Measurements from ENCODE around the gene ARRDC1.

Gene ARRDC1

GRCh38 chr9:137598943-137599342, 6.5 kb upstream of the ARRDC1 start:
- no peaks in the 10 kb centered on the region for H3K36me3 ChIP-seq (ENCODE audit: control insufficient read depth, insufficient read depth, low read length)
- H3K27ac ChIP-seq (ENCODE audit: insufficient read depth, low read depth, low read length, poor library complexity, severe bottlenecking) = no peak overlapping the region
- H3K4me3 ChIP-seq (ENCODE audit: insufficient read depth, low read depth, low read length) = no peak overlapping the region
- H3K4me1 ChIP-seq (ENCODE audit: control insufficient read depth, insufficient read depth, low read length) = peaks cover 4% of the 10 kb centered on the region
- H3K27me3 ChIP-seq (ENCODE audit: control insufficient read depth, insufficient read depth, low read length, poor library complexity, severe bottlenecking) = peaks cover 7% of the 10 kb centered on the region
- WGBS, 2 experiments = 84 to 85% methylated on average over 8 of the region's 8 CpGs
- H3K9me3 ChIP-seq (ENCODE audit: control insufficient read depth, low read length) = no peaks in the 10 kb centered on the region

DNA sequence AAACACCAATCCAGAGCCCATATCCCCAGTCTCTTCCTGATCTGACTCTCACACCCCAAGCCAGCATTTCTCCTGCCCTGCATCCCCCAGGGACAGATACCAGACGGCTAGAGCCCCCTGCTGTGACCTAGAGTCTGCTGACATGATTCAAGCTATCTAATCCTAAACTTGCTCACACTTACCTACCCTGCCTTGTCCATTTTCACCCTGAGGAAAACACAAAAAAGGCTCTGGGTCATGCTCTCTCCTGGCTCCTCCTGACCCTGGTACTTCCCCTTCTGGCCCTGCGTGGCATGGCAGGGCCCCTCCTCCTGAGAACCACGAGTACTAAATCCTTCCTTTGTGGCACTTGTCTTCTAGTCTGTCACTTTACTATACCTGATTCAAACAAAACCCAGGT, 2.8 kb upstream of the ARRDC1 start:
- H3K27ac ChIP-seq (ENCODE audit: insufficient read depth, low read depth, low read length, poor library complexity, severe bottlenecking) = no peak overlapping the region
- no peaks in the 10 kb centered on the region for H3K9me3 ChIP-seq (ENCODE audit: control insufficient read depth, low read length)
- H3K36me3 ChIP-seq (ENCODE audit: control insufficient read depth, insufficient read depth, low read length) = no peaks in the 10 kb centered on the region
- 21 to 30% methylated on average over 3 of the region's 3 CpGs for WGBS, 2 experiments
- peaks cover 14% of the 10 kb centered on the region for H3K4me1 ChIP-seq (ENCODE audit: control insufficient read depth, insufficient read depth, low read length)
- peaks cover 25% of the 10 kb centered on the region for H3K27me3 ChIP-seq (ENCODE audit: control insufficient read depth, insufficient read depth, low read length, poor library complexity, severe bottlenecking)
- no peak overlapping the region for H3K4me3 ChIP-seq (ENCODE audit: insufficient read depth, low read depth, low read length)

DNA sequence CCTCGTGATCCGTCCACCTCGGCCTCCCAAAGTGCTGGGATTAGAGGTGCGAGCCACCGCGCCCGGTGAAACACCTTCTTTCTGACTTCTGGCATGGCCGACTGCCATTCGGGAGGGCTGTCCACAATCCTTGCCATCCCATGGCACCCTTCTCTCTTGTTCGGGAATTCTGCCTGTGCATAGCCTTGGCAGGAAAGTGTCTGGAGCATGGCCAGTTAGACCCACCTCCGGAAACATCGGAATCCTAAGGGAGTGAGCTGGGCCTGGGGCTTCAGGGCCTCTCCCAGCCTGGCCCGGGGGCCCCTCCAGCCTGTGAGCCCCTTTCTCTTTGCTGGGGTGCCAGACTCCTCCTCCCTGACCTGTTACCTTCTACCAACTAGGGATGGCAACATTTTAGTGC, 1.6 kb upstream of the ARRDC1 start:
- Histone ChIP-seq H3K27me3 (ENCODE audit: control insufficient read depth, insufficient read depth, low read length, poor library complexity, severe bottlenecking) (peaks cover 25% of the 10 kb centered on the region), H3K9me3 (ENCODE audit: control insufficient read depth, low read length) (no peaks in the 10 kb centered on the region), H3K27ac (ENCODE audit: insufficient read depth, low read depth, low read length, poor library complexity, severe bottlenecking) (no peak overlapping the region), H3K4me1 (ENCODE audit: control insufficient read depth, insufficient read depth, low read length) (peaks cover 14% of the 10 kb centered on the region), H3K36me3 (ENCODE audit: control insufficient read depth, insufficient read depth, low read length) (no peaks in the 10 kb centered on the region), H3K4me3 (ENCODE audit: insufficient read depth, low read depth, low read length) (no peak overlapping the region)
- 92 to 93% methylated on average over 13 of the region's 13 CpGs for whole genome bisulfite sequencing, 2 experiments

GRCh38 chr9:137604345-137605086, 970 bp upstream of the ARRDC1 start:
- 24% methylated on average over 49 of the region's 49 CpGs for WGBS, 2 experiments
- H3K4me1 ChIP-seq (ENCODE audit: control insufficient read depth, insufficient read depth, low read length) = peaks cover 14% of the 10 kb centered on the region
- peak overlapping the region; percentile 30 for H3K4me3 ChIP-seq (ENCODE audit: insufficient read depth, low read depth, low read length)
- no peaks in the 10 kb centered on the region for H3K9me3 ChIP-seq (ENCODE audit: control insufficient read depth, low read length)
- no peak overlapping the region for H3K27ac ChIP-seq (ENCODE audit: insufficient read depth, low read depth, low read length, poor library complexity, severe bottlenecking)
- peaks cover 25% of the 10 kb centered on the region for H3K27me3 ChIP-seq (ENCODE audit: control insufficient read depth, insufficient read depth, low read length, poor library complexity, severe bottlenecking)
- H3K36me3 ChIP-seq (ENCODE audit: control insufficient read depth, insufficient read depth, low read length) = no peaks in the 10 kb centered on the region

DNA sequence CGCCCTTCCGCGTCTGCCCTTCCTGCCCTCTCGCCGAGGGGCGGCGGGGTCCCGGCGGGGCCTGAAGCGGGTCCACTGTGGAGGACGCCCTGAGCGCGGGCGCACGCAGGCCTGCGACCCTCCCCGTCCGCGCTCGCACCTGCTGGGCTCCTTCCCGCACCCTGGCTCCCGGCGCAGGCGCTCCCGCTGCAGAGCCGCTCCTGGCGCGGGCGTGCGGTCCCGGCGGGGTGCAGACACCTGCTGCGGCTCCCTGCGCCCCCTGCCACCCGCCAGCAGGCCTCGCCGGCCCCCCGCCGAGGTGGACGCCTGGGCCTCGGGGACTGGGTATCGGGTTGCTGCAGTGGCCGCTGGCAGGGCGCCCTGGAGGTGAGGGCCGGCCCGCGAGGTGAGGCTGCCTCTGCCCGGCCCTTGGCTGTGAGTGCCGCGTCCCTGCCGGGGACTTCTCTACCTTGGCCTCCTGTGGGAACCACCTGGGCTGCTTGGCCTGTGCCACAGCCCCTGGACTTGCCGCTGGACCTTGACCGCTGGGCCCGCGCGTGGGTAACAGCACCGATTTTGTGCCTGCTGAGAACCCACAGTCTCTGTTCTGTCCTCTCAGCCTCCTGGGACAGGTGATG, 627 bp downstream of the ARRDC1 start:
- H3K27ac ChIP-seq (ENCODE audit: insufficient read depth, low read depth, low read length, poor library complexity, severe bottlenecking) = no peak overlapping the region

DNA sequence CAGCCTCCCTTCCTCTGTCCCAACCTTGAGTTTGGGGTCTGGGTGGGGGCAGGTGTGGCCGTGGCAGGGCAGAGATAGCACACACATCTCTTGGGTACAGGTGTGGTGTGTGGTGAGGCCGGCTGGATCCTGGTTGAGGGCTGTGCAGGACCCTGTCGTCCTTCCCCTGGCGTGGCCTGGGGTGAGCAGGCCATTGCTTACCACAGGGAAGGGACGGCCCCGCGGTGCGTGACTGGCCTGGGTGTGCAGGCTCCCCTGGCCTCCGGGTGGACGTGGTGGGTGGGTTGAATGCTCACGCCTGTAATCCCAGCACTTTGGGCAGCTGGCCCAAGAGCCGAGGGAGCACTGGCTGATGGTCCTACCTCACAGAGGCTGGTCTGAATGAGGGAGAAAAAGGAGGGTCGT, 1.2 kb downstream of the ARRDC1 start:
- Histone ChIP-seq H3K36me3 (ENCODE audit: control insufficient read depth, insufficient read depth, low read length) (no peaks in the 10 kb centered on the region), H3K27ac (ENCODE audit: insufficient read depth, low read depth, low read length, poor library complexity, severe bottlenecking) (no peak overlapping the region), H3K4me1 (ENCODE audit: control insufficient read depth, insufficient read depth, low read length) (peaks cover 14% of the 10 kb centered on the region), H3K4me3 (ENCODE audit: insufficient read depth, low read depth, low read length) (peak overlapping the region; percentile 47), H3K9me3 (ENCODE audit: control insufficient read depth, low read length) (no peaks in the 10 kb centered on the region), H3K27me3 (ENCODE audit: control insufficient read depth, insufficient read depth, low read length, poor library complexity, severe bottlenecking) (peaks cover 25% of the 10 kb centered on the region)
- WGBS, 2 experiments = 85 to 89% methylated on average over 13 of the region's 13 CpGs

More for the DNA sequence above, 627 bp downstream of the ARRDC1 start:
- Histone ChIP-seq H3K36me3 (ENCODE audit: control insufficient read depth, insufficient read depth, low read length) (no peaks in the 10 kb centered on the region), H3K4me1 (ENCODE audit: control insufficient read depth, insufficient read depth, low read length) (peaks cover 14% of the 10 kb centered on the region), H3K27me3 (ENCODE audit: control insufficient read depth, insufficient read depth, low read length, poor library complexity, severe bottlenecking) (peaks cover 25% of the 10 kb centered on the region), H3K9me3 (ENCODE audit: control insufficient read depth, low read length) (no peaks in the 10 kb centered on the region), H3K4me3 (ENCODE audit: insufficient read depth, low read depth, low read length) (peak overlapping the region; percentile 47)
- WGBS, 2 experiments = 7 to 9% methylated on average over 57 of the region's 57 CpGs

GRCh38 chr9:137607141-137607857, 1.8 kb downstream of the ARRDC1 start:
- Histone ChIP-seq H3K27ac (ENCODE audit: insufficient read depth, low read depth, low read length, poor library complexity, severe bottlenecking) (no peak overlapping the region), H3K4me1 (ENCODE audit: control insufficient read depth, insufficient read depth, low read length) (peaks cover 14% of the 10 kb centered on the region), H3K27me3 (ENCODE audit: control insufficient read depth, insufficient read depth, low read length, poor library complexity, severe bottlenecking) (peaks cover 25% of the 10 kb centered on the region), H3K36me3 (ENCODE audit: control insufficient read depth, insufficient read depth, low read length) (no peaks in the 10 kb centered on the region), H3K4me3 (ENCODE audit: insufficient read depth, low read depth, low read length) (no peak overlapping the region), H3K9me3 (ENCODE audit: control insufficient read depth, low read length) (no peaks in the 10 kb centered on the region)
- 82 to 85% methylated on average over 17 of the region's 17 CpGs for WGBS, 2 experiments

- no peak overlapping the region for H3K27ac ChIP-seq (ENCODE audit: insufficient read depth, low read depth, low read length, poor library complexity, severe bottlenecking)
- peaks cover 11% of the 10 kb centered on the region for H3K36me3 ChIP-seq (ENCODE audit: control insufficient read depth, insufficient read depth, low read length)
- no peaks in the 10 kb centered on the region for H3K9me3 ChIP-seq (ENCODE audit: control insufficient read depth, low read length)
- H3K27me3 ChIP-seq (ENCODE audit: control insufficient read depth, insufficient read depth, low read length, poor library complexity, severe bottlenecking) = peaks cover 11% of the 10 kb centered on the region
- H3K4me1 ChIP-seq (ENCODE audit: control insufficient read depth, insufficient read depth, low read length) = peaks cover 9% of the 10 kb centered on the region
- H3K4me3 ChIP-seq (ENCODE audit: insufficient read depth, low read depth, low read length) = no peak overlapping the region
- WGBS, 2 experiments = 84 to 85% methylated on average over 6 of the region's 6 CpGs
Observed at GRCh38 chr9:137610944-137611343, 5.5 kb downstream of the ARRDC1 start.

DNA sequence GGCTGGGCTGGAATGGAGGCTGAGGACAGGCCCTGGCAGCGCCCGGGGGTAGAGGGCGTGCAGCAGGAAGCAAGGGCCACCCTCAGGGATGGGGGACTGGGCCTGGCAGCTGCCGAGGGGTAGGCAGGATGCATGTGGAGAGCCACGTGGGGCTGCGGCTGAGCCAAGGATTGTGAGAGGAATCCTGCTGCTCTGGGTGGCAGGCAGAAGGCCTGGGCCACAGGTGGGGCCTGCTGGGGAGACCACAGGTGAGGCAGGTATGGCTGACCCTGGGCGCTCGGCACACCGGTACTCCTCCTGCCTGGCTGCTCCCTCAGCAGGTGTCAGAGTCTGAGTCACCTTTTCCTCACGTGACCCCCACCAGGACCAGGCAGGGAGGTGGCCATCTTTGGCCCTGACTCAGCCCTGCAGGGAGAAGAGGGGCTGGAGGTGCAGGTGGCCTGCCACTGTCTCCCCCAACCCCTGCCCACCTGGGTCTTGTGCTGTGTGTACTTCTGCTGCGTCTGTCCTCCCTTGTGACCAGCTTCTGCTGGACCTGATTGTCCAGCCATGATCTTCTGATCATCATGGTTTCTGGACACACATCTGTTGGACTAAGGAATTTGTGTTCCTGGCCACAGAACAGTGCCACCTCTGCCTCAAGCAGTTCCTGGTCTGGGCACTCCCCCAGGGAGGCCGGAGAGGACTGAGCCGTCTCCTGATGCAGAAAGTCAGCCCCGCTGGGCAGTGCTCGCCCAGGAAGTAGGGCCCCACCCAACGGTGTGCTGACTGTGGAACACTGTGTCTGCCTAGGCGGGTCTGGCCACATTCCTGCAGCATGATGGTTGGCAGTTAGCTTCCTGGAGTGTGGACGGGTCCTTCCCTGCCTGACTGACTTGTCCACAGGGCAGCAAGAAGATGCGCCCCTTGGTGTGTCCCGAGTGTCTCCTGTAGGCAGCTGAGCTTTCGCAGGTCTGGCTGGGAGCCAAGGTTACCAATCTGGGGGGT, 6.4 kb downstream of the ARRDC1 start:
- Histone ChIP-seq H3K36me3 (ENCODE audit: control insufficient read depth, insufficient read depth, low read length) (peaks cover 11% of the 10 kb centered on the region), H3K9me3 (ENCODE audit: control insufficient read depth, low read length) (no peaks in the 10 kb centered on the region), H3K27ac (ENCODE audit: insufficient read depth, low read depth, low read length, poor library complexity, severe bottlenecking) (no peak overlapping the region), H3K27me3 (ENCODE audit: control insufficient read depth, insufficient read depth, low read length, poor library complexity, severe bottlenecking) (peaks cover under 1% of the 10 kb centered on the region), H3K4me1 (ENCODE audit: control insufficient read depth, insufficient read depth, low read length) (peaks cover 7% of the 10 kb centered on the region), H3K4me3 (ENCODE audit: insufficient read depth, low read depth, low read length) (no peak overlapping the region)
- WGBS, 2 experiments = 86 to 87% methylated on average over 21 of the region's 21 CpGs
